Stimulated activated CD8-positive, alpha-beta memory T cell treated with anti-CD3 and anti-CD28 coated beads, Interleukin-4, amount 100 ng/mL, for 1 hour (primary cell): ENCODE results near the gene MS4A6A.
"Not testable (repeated sequence)": the region's sequence is repeated elsewhere in the genome, so short reads cannot be mapped to it uniquely, and the experiment has no call there.

ENCODE experiments used
- DNase-seq, 2 donors: peaks; one replicate each; pipeline ENCODE4 v3.0.0-alpha.2; 2020; ENCODE audit warnings: low read depth in 2 of 2, low spot score in 1 of 2

The MS4A6A gene

GRCh38 chr11:60184824-60185511, 2.1 kb upstream of the MS4A6A start:
- DNase-seq, result no peak

- no peak for DNase-seq
These were observed 815 bp upstream of the MS4A6A start for GRCh38 chr11:60183591-60184205.

GRCh38 chr11:60175860-60176275, 7.0 kb downstream of the MS4A6A start:
- DNase-seq, result no peak

GRCh38 chr11:60172011-60172410, 10.9 kb downstream of the MS4A6A start:
- DNase-seq, result no peak

- DNase-seq, result no peak
These were observed 12.3 kb downstream of the MS4A6A start for GRCh38 chr11:60170566-60170965.

GRCh38 chr11:60169264-60169915, 13.5 kb downstream of the MS4A6A start:
- no peak for DNase-seq

GRCh38 chr11:60168306-60168705, 14.6 kb downstream of the MS4A6A start:
- DNase-seq, result no peak

- DNase-seq, result no peak
These were observed 16.9 kb downstream of the MS4A6A start for GRCh38 chr11:60165951-60166350.

- no peak for DNase-seq
These were observed 17.3 kb downstream of the MS4A6A start for GRCh38 chr11:60165538-60165937.

GRCh38 chr11:60164550-60165075, 18.3 kb downstream of the MS4A6A start:
- no peak for DNase-seq

- DNase-seq, result no peak
These were observed 21.1 kb downstream of the MS4A6A start for GRCh38 chr11:60161766-60162165.

- no peak for DNase-seq
These were observed 21.8 kb downstream of the MS4A6A start for GRCh38 chr11:60161107-60161506.

- DNase-seq, result no peak
These were observed 23.0 kb downstream of the MS4A6A start for GRCh38 chr11:60159868-60160267.

GRCh38 chr11:60159284-60159683, 23.6 kb downstream of the MS4A6A start:
- DNase-seq, result no peak

GRCh38 chr11:60158636-60159035, 24.2 kb downstream of the MS4A6A start:
- DNase-seq, result no peak

GRCh38 chr11:60155931-60156330, 27.0 kb downstream of the MS4A6A start:
- DNase-seq, result no peak

GRCh38 chr11:60152727-60153126, 30.2 kb downstream of the MS4A6A start:
- DNase-seq, result not testable (repeated sequence)

GRCh38 chr11:60150279-60150678, 32.6 kb downstream of the MS4A6A start:
- no peak for DNase-seq

- DNase-seq, result no peak
These were observed 37.2 kb downstream of the MS4A6A start for GRCh38 chr11:60145677-60146076.

GRCh38 chr11:60143768-60144167, 39.1 kb downstream of the MS4A6A start:
- DNase-seq, result no peak

GRCh38 chr11:60133917-60134316, 49.0 kb downstream of the MS4A6A start:
- DNase-seq, result no peak

GRCh38 chr11:60131912-60132311, 51.0 kb downstream of the MS4A6A start:
- no peak for DNase-seq
